ENCODE measurements around the gene NR1D2. TPM values are rescaled to one million over a fixed set of nuclear protein-coding genes. Genes with fewer than 3 reads are reported as not detected.

Gene NR1D2
- total RNA-seq, 2 experiments from 2014 or later = 3.6 to 4.0 TPM

DNA sequence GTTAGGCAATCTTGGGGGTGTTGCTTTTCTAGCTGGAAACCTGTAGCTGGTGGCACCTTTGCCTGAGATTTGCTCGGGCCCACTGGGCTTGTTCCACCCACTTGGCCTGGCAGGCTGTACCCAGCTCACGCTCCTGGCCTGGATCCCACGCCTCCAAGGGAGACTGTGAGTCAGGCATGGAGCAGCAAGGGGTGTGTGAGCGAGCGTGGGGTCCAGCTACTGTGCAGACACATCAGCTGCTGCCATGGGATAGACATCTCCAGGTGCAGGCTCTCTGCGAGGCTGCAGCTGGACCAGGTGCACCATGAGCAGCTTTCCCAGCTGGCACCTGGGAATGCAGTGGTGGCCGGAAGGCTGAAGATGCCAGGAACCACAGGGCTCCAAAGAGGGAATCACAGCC lies 36.0 kb downstream of the NR1D2 start:
- H3K4me3 Mint-ChIP-seq = no peak overlapping the region
- CTCF ChIA-PET = interaction anchor here (2.3 kb wide), 1 partner anchor 18 kb away, joined by 7 read pairs; no protein-coding TSS in a partner anchor
- DNase-seq = no peak
- POLR2A ChIA-PET = no interaction called here
- ATAC-seq = no peak
- no peaks in the 10 kb centered on the region for H3K9me3 Mint-ChIP-seq
- H3K36me3 Mint-ChIP-seq (ENCODE audit: low read depth) = peaks cover 12% of the 10 kb centered on the region
- TF ChIP-seq, protein P1, sequence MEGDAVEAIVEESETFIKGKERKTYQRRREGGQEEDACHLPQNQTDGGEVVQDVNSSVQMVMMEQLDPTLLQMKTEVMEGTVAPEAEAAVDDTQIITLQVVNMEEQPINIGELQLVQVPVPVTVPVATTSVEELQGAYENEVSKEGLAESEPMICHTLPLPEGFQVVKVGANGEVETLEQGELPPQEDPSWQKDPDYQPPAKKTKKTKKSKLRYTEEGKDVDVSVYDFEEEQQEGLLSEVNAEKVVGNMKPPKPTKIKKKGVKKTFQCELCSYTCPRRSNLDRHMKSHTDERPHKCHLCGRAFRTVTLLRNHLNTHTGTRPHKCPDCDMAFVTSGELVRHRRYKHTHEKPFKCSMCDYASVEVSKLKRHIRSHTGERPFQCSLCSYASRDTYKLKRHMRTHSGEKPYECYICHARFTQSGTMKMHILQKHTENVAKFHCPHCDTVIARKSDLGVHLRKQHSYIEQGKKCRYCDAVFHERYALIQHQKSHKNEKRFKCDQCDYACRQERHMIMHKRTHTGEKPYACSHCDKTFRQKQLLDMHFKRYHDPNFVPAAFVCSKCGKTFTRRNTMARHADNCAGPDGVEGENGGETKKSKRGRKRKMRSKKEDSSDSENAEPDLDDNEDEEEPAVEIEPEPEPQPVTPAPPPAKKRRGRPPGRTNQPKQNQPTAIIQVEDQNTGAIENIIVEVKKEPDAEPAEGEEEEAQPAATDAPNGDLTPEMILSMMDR (IDR thresholded peaks at IDR 0.05) = no peak
- H3K27me3 Mint-ChIP-seq = no peaks in the 10 kb centered on the region
- peaks cover 4% of the 10 kb centered on the region for H3K4me1 Mint-ChIP-seq (ENCODE audit: low read depth)
- intact Hi-C loops (cut with micrococcal nuclease) = no loop called here
- H3K27ac Mint-ChIP-seq = no peak overlapping the region

DNA sequence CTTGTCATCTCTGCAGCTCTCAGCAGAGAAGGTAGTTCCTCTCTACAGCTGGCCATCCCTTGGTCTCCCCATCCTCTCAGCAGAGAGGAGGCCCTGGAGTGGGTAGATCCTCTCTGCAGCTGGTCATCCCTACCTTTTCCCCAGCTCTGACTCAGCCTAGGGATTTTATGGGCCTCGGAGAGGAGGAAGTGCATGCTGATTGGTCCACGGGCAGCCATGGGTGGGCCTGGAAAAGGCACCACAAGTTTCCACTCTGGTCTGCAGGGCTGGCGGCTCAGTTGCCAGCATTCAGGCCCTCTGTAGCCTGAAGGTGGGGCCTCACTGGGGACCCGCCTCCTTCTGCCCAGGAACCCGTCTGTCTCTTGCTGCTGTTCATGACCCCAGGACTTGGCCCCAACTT lies 36.9 kb downstream of the NR1D2 start:
- ChIA-PET POLR2A (no interaction called here), CTCF (interaction anchor here (2.3 kb wide), 1 partner anchor 17 kb away, joined by 7 read pairs; no protein-coding TSS in a partner anchor)
- Mint-ChIP-seq H3K9me3 (no peaks in the 10 kb centered on the region), H3K4me3 (no peak overlapping the region), H3K36me3 (ENCODE audit: low read depth) (peaks cover 7% of the 10 kb centered on the region), H3K4me1 (ENCODE audit: low read depth) (peaks cover 6% of the 10 kb centered on the region), H3K27ac (no peak overlapping the region), H3K27me3 (no peaks in the 10 kb centered on the region)
- TF ChIP-seq, protein P1 (IDR thresholded peaks at IDR 0.05) = no peak
- DNase-seq (no peak), ATAC-seq (no peak)
- intact Hi-C loops (cut with micrococcal nuclease) = no loop called here

DNA sequence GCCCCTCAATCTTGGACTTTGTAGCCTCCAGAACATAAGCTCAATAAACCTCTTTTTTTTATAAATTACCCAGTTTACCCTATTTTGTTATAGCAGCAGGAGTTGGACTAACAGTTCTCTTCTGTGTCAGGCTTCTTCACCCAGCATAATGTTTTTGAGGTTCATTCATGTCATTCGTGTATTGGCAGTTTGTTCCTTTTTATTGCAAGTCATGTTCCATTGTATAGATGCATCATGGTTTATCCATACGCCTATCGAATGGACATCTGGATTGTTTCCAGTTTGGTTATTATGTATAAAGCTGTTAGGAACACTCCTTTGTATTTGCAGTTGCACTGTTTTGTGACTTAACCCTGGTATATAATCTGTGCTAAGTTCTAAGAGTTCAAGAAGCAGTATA lies 39.8 kb downstream of the NR1D2 start:
- Mint-ChIP-seq H3K27me3 (no peaks in the 10 kb centered on the region), H3K27ac (no peak overlapping the region), H3K4me1 (ENCODE audit: low read depth) (peaks cover 6% of the 10 kb centered on the region), H3K9me3 (no peaks in the 10 kb centered on the region), H3K4me3 (no peak overlapping the region), H3K36me3 (ENCODE audit: low read depth) (no peaks in the 10 kb centered on the region)
- ChIA-PET POLR2A (interaction anchor here (0.8 to 1.5 kb wide), 2 partner anchors 62 to 65 kb away, joined by 3 to 4 read pairs; no protein-coding TSS in a partner anchor), CTCF (no interaction called here)
- TF ChIP-seq, protein P1 (IDR thresholded peaks at IDR 0.05) = no peak
- intact Hi-C loops (cut with micrococcal nuclease) = no loop called here
- no peak for DNase-seq
- no peak for ATAC-seq

GRCh38 chr3:23985747-23986544 lies 40.9 kb downstream of the NR1D2 start:
- intact Hi-C loops (cut with micrococcal nuclease) = no loop called here
- Mint-ChIP-seq H3K4me1 (ENCODE audit: low read depth) (peaks cover 6% of the 10 kb centered on the region), H3K36me3 (ENCODE audit: low read depth) (no peaks in the 10 kb centered on the region), H3K27ac (no peak overlapping the region), H3K27me3 (no peaks in the 10 kb centered on the region), H3K4me3 (no peak overlapping the region), H3K9me3 (no peaks in the 10 kb centered on the region)
- CTCF ChIA-PET = no interaction called here
- no peak for DNase-seq
- TF ChIP-seq, protein P1 (IDR thresholded peaks at IDR 0.05) = no peak
- no peak for ATAC-seq
- POLR2A ChIA-PET = interaction anchor here (0.8 to 1.5 kb wide), 2 partner anchors 63 to 66 kb away, joined by 3 to 4 read pairs; no protein-coding TSS in a partner anchor

GRCh38 chr3:23987356-23987755 lies 42.3 kb downstream of the NR1D2 start:
- Mint-ChIP-seq H3K9me3 (no peaks in the 10 kb centered on the region), H3K36me3 (ENCODE audit: low read depth) (no peaks in the 10 kb centered on the region), H3K4me3 (no peak overlapping the region), H3K27ac (no peak overlapping the region), H3K4me1 (ENCODE audit: low read depth) (peaks cover 19% of the 10 kb centered on the region), H3K27me3 (no peaks in the 10 kb centered on the region)
- no peak for DNase-seq
- POLR2A ChIA-PET = no interaction called here
- TF ChIP-seq, protein P1 (IDR thresholded peaks at IDR 0.05) = no peak
- intact Hi-C loops (cut with micrococcal nuclease) = no loop called here
- no peak for ATAC-seq
- CTCF ChIA-PET = no interaction called here

Measured in activated CD8-positive, alpha-beta T cell treated with anti-CD3 and anti-CD28 coated beads for 36 hours (primary cell).